Measurements from ENCODE around the gene LMAN2.
"Not testable (repeated sequence)": the region's sequence is repeated elsewhere in the genome, so short reads cannot be mapped to it uniquely, and the experiment has no call there.

Gene LMAN2

GRCh38 chr5:177375516-177375915, 24.0 kb upstream of the LMAN2 start:
- not testable (repeated sequence) for H2BK12ac ChIP-seq (ENCODE audit: low read length); H4K8ac ChIP-seq (ENCODE audit: low read depth, low read length); H2AFZ ChIP-seq (ENCODE audit: low read length); H4K91ac ChIP-seq (ENCODE audit: low read depth, low read length, poor library complexity); H3K14ac ChIP-seq (ENCODE audit: low read length); H2BK5ac ChIP-seq (ENCODE audit: low read length); H2AK5ac ChIP-seq (ENCODE audit: low read depth, low read length); H3K36me3 ChIP-seq (replicated peaks in 1 of 2; ENCODE audit: control insufficient read depth in 2 of 2, insufficient read depth in 2 of 2, low read length in 2 of 2); DNase-seq (ENCODE audit: low spot score); H2BK120ac ChIP-seq (ENCODE audit: low read depth, low read length); H3K4me1 ChIP-seq (ENCODE audit: control insufficient read depth in 2 of 2, insufficient read depth in 1 of 2, low read depth in 1 of 2, low read length in 2 of 2); H3K9me3 ChIP-seq (replicated peaks in 1 of 2; ENCODE audit: control insufficient read depth in 2 of 2, insufficient read depth in 1 of 2, low read depth in 1 of 2, low read length in 2 of 2); H3K18ac ChIP-seq (ENCODE audit: low read length); H2BK15ac ChIP-seq (ENCODE audit: low read length); H3K4ac ChIP-seq (ENCODE audit: low read length); H3K4me3 ChIP-seq (ENCODE audit: low read length in 2 of 2); H3K9ac ChIP-seq (ENCODE audit: low read depth, low read length, poor library complexity); H3K79me1 ChIP-seq (ENCODE audit: low read depth, low read length); H3K4me2 ChIP-seq (ENCODE audit: insufficient read depth, low read length, poor library complexity, severe bottlenecking); H3K27me3 ChIP-seq (ENCODE audit: control insufficient read depth in 3 of 3, insufficient read depth in 3 of 3, low read depth in 1 of 3, low read length in 3 of 3); H3K27ac ChIP-seq (replicated peaks; ENCODE audit: low read length); H3K23ac ChIP-seq (ENCODE audit: low read depth, low read length, poor library complexity)
- WGBS, 2 donors (ENCODE audit: extremely low coverage in 2 of 2, insufficient read length in 2 of 2, insufficient replicate concordance in 1 of 2) = no CpG with 5 or more reads among the region's 5 CpGs

- Histone ChIP-seq H3K27me3 (ENCODE audit: control insufficient read depth in 3 of 3, insufficient read depth in 3 of 3, low read depth in 1 of 3, low read length in 3 of 3) (no peaks in the 10 kb centered on the region), H3K27ac (replicated peaks; ENCODE audit: low read length) (no peak overlapping the region), H3K18ac (ENCODE audit: low read length) (no peak overlapping the region), H3K9me3 (replicated peaks in 1 of 2; ENCODE audit: control insufficient read depth in 2 of 2, insufficient read depth in 1 of 2, low read depth in 1 of 2, low read length in 2 of 2) (no peaks in the 10 kb centered on the region), H3K36me3 (replicated peaks in 1 of 2; ENCODE audit: control insufficient read depth in 2 of 2, insufficient read depth in 2 of 2, low read length in 2 of 2) (peaks cover 2 to 7% of the 10 kb centered on the region in 2 donors), H4K91ac (ENCODE audit: low read depth, low read length, poor library complexity) (no peak overlapping the region), H2BK12ac (ENCODE audit: low read length) (no peak overlapping the region), H2BK15ac (ENCODE audit: low read length) (no peak overlapping the region), H3K4me1 (ENCODE audit: control insufficient read depth in 2 of 2, insufficient read depth in 1 of 2, low read depth in 1 of 2, low read length in 2 of 2) (peaks cover 2 to 6% of the 10 kb centered on the region in 2 donors), H3K23ac (ENCODE audit: low read depth, low read length, poor library complexity) (no peak overlapping the region), H3K79me1 (ENCODE audit: low read depth, low read length) (no peaks in the 10 kb centered on the region), H2AK5ac (ENCODE audit: low read depth, low read length) (no peak overlapping the region), H3K4me2 (ENCODE audit: insufficient read depth, low read length, poor library complexity, severe bottlenecking) (no peak overlapping the region), H3K14ac (ENCODE audit: low read length) (no peak overlapping the region), H3K4ac (ENCODE audit: low read length) (no peak overlapping the region), H4K8ac (ENCODE audit: low read depth, low read length) (no peak overlapping the region), H2BK120ac (ENCODE audit: low read depth, low read length) (no peak overlapping the region), H3K9ac (ENCODE audit: low read depth, low read length, poor library complexity) (no peak overlapping the region), H3K4me3 (ENCODE audit: low read length in 2 of 2) (no peak overlapping the region), H2BK5ac (ENCODE audit: low read length) (no peak overlapping the region), H2AFZ (ENCODE audit: low read length) (no peak overlapping the region)
- no CpG with 5 or more reads among the region's 5 CpGs for WGBS, 2 donors (ENCODE audit: extremely low coverage in 2 of 2, insufficient read length in 2 of 2, insufficient replicate concordance in 1 of 2)
- no peak for DNase-seq (ENCODE audit: low spot score)
Observed at GRCh38 chr5:177374211-177374610, 22.7 kb upstream of the LMAN2 start.

- Histone ChIP-seq H4K91ac (ENCODE audit: low read depth, low read length, poor library complexity) (no peak overlapping the region), H3K4me3 (ENCODE audit: low read length in 2 of 2) (no peak overlapping the region), H2BK15ac (ENCODE audit: low read length) (no peak overlapping the region), H2BK120ac (ENCODE audit: low read depth, low read length) (no peak overlapping the region), H3K4ac (ENCODE audit: low read length) (no peak overlapping the region), H3K27ac (replicated peaks; ENCODE audit: low read length) (no peak overlapping the region), H3K18ac (ENCODE audit: low read length) (peak overlapping the region; percentile 27), H4K8ac (ENCODE audit: low read depth, low read length) (no peak overlapping the region), H3K23ac (ENCODE audit: low read depth, low read length, poor library complexity) (peak overlapping the region; percentile 27), H3K14ac (ENCODE audit: low read length) (no peak overlapping the region), H3K9me3 (replicated peaks in 1 of 2; ENCODE audit: control insufficient read depth in 2 of 2, insufficient read depth in 1 of 2, low read depth in 1 of 2, low read length in 2 of 2) (no peaks in the 10 kb centered on the region), H3K27me3 (ENCODE audit: control insufficient read depth in 3 of 3, insufficient read depth in 3 of 3, low read depth in 1 of 3, low read length in 3 of 3) (no peaks in the 10 kb centered on the region), H2AK5ac (ENCODE audit: low read depth, low read length) (peak overlapping the region; percentile 20), H2AFZ (ENCODE audit: low read length) (no peak overlapping the region), H3K4me2 (ENCODE audit: insufficient read depth, low read length, poor library complexity, severe bottlenecking) (no peak overlapping the region), H3K4me1 (ENCODE audit: control insufficient read depth in 2 of 2, insufficient read depth in 1 of 2, low read depth in 1 of 2, low read length in 2 of 2) (peaks cover 2 to 6% of the 10 kb centered on the region in 2 donors), H2BK12ac (ENCODE audit: low read length) (no peak overlapping the region), H3K9ac (ENCODE audit: low read depth, low read length, poor library complexity) (peak overlapping the region; percentile 34), H3K79me1 (ENCODE audit: low read depth, low read length) (no peaks in the 10 kb centered on the region), H2BK5ac (ENCODE audit: low read length) (no peak overlapping the region), H3K36me3 (replicated peaks in 1 of 2; ENCODE audit: control insufficient read depth in 2 of 2, insufficient read depth in 2 of 2, low read length in 2 of 2) (peaks cover 2 to 7% of the 10 kb centered on the region in 2 donors)
- no CpG with 5 or more reads among the region's 6 CpGs for WGBS, 2 donors (ENCODE audit: extremely low coverage in 2 of 2, insufficient read length in 2 of 2, insufficient replicate concordance in 1 of 2)
- DNase-seq (ENCODE audit: low spot score) = no peak
Observed at GRCh38 chr5:177373806-177374205, 22.3 kb upstream of the LMAN2 start.

DNA sequence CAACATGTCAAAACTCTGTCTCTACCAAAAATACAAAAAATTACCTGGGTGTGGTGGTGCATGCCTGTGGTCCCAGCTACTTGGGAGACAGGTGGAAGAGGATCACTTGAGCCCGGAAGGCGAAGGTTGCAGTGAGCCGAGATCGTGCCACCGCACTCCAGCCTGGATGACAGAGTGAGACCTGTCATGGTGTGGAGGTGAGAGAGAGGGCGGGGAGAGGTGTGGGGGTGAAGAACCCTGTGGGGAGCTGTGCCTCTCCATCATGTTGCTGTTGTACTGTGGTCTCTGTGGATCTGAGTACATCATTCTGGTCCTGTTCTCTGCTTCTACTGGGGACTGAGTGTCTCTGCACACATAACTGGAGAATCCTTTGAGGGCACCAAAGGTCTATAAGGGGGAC, 21.4 kb upstream of the LMAN2 start:
- Histone ChIP-seq H3K27ac (replicated peaks; ENCODE audit: low read length) (no peak overlapping the region), H3K4me1 (ENCODE audit: control insufficient read depth in 2 of 2, insufficient read depth in 1 of 2, low read depth in 1 of 2, low read length in 2 of 2) (peaks cover 2 to 6% of the 10 kb centered on the region in 2 donors), H2BK12ac (ENCODE audit: low read length) (no peak overlapping the region), H3K9ac (ENCODE audit: low read depth, low read length, poor library complexity) (peak overlapping the region; percentile 14), H4K91ac (ENCODE audit: low read depth, low read length, poor library complexity) (no peak overlapping the region), H2BK120ac (ENCODE audit: low read depth, low read length) (no peak overlapping the region), H2BK5ac (ENCODE audit: low read length) (no peak overlapping the region), H3K18ac (ENCODE audit: low read length) (no peak overlapping the region), H3K36me3 (replicated peaks in 1 of 2; ENCODE audit: control insufficient read depth in 2 of 2, insufficient read depth in 2 of 2, low read length in 2 of 2) (peaks cover 2 to 7% of the 10 kb centered on the region in 2 donors), H3K4me3 (ENCODE audit: low read length in 2 of 2) (no peak overlapping the region), H3K4ac (ENCODE audit: low read length) (no peak overlapping the region), H3K14ac (ENCODE audit: low read length) (no peak overlapping the region), H3K9me3 (replicated peaks in 1 of 2; ENCODE audit: control insufficient read depth in 2 of 2, insufficient read depth in 1 of 2, low read depth in 1 of 2, low read length in 2 of 2) (peaks cover 0 to 2% of the 10 kb centered on the region in 2 donors), H3K4me2 (ENCODE audit: insufficient read depth, low read length, poor library complexity, severe bottlenecking) (no peak overlapping the region), H3K79me1 (ENCODE audit: low read depth, low read length) (no peaks in the 10 kb centered on the region), H2BK15ac (ENCODE audit: low read length) (no peak overlapping the region), H3K23ac (ENCODE audit: low read depth, low read length, poor library complexity) (no peak overlapping the region), H2AK5ac (ENCODE audit: low read depth, low read length) (no peak overlapping the region), H3K27me3 (ENCODE audit: control insufficient read depth in 3 of 3, insufficient read depth in 3 of 3, low read depth in 1 of 3, low read length in 3 of 3) (peaks cover 0 to 8% (median 0%) of the 10 kb centered on the region in 3 experiments), H2AFZ (ENCODE audit: low read length) (no peak overlapping the region), H4K8ac (ENCODE audit: low read depth, low read length) (no peak overlapping the region)
- DNase-seq (ENCODE audit: low spot score) = no peak
- WGBS, 2 donors (ENCODE audit: extremely low coverage in 2 of 2, insufficient read length in 2 of 2, insufficient replicate concordance in 1 of 2) = no CpG with 5 or more reads among the region's 6 CpGs

Measured in neuronal stem cell (in vitro differentiated cells).